ENCODE measurements around the gene NUDC.

Gene NUDC

DNA sequence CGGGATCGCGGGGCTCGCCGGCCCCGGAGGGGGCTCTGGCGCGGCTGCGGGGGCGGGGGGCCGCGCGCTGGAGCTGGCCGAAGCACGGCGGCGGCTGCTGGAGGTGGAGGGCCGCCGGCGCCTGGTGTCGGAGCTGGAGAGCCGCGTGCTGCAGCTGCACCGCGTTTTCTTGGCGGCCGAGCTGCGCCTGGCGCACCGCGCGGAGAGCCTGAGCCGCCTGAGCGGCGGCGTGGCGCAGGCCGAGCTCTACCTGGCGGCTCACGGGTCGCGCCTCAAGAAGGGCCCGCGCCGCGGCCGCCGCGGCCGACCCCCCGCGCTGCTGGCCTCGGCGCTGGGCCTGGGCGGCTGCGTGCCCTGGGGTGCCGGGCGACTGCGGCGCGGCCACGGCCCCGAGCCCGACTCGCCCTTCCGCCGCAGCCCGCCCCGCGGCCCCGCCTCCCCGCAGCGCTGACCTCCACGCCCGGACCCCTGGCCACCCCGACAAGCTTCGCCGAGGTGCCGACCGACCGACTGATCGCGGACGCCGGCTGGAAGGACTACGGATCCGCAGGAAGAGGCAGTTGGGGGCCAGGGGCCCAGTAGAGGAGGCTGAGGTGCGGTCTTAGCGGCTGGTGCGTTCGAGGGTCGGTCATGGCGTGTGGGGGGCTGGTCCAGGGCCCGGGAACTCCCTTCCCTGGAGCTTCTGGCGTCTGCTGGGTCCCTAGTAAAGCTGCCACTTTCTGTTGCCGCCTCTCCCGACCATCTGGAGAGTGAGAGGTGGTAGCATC, 72.7 kb downstream of the NUDC start:
- no peaks in the 10 kb centered on the region for H3K4me1 ChIP-seq
- no peaks in the 10 kb centered on the region for H3K27me3 ChIP-seq (ENCODE audit: control insufficient read depth, insufficient read depth, low read length)
- no peaks in the 10 kb centered on the region for H3K36me3 ChIP-seq (ENCODE audit: control insufficient read depth, insufficient read depth, low read length)
- H2AFZ ChIP-seq: peak overlapping the region; percentile 34
- H3K4me3 ChIP-seq (ENCODE audit: low read depth, low read length): peak overlapping the region; percentile 76
- H3K27ac ChIP-seq: peak overlapping the region; percentile 49
- H3K9me3 ChIP-seq (ENCODE audit: control insufficient read depth, low read length): no peaks in the 10 kb centered on the region
- TF ChIP-seq, protein P1, sequence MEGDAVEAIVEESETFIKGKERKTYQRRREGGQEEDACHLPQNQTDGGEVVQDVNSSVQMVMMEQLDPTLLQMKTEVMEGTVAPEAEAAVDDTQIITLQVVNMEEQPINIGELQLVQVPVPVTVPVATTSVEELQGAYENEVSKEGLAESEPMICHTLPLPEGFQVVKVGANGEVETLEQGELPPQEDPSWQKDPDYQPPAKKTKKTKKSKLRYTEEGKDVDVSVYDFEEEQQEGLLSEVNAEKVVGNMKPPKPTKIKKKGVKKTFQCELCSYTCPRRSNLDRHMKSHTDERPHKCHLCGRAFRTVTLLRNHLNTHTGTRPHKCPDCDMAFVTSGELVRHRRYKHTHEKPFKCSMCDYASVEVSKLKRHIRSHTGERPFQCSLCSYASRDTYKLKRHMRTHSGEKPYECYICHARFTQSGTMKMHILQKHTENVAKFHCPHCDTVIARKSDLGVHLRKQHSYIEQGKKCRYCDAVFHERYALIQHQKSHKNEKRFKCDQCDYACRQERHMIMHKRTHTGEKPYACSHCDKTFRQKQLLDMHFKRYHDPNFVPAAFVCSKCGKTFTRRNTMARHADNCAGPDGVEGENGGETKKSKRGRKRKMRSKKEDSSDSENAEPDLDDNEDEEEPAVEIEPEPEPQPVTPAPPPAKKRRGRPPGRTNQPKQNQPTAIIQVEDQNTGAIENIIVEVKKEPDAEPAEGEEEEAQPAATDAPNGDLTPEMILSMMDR (IDR thresholded peaks at IDR 0.05): no peak
- no peak overlapping the region for H3K9ac ChIP-seq
- H3K79me2 ChIP-seq: no peaks in the 10 kb centered on the region
- peak overlapping the region; percentile 91 for H3K4me2 ChIP-seq (ENCODE audit: low read length)

DNA sequence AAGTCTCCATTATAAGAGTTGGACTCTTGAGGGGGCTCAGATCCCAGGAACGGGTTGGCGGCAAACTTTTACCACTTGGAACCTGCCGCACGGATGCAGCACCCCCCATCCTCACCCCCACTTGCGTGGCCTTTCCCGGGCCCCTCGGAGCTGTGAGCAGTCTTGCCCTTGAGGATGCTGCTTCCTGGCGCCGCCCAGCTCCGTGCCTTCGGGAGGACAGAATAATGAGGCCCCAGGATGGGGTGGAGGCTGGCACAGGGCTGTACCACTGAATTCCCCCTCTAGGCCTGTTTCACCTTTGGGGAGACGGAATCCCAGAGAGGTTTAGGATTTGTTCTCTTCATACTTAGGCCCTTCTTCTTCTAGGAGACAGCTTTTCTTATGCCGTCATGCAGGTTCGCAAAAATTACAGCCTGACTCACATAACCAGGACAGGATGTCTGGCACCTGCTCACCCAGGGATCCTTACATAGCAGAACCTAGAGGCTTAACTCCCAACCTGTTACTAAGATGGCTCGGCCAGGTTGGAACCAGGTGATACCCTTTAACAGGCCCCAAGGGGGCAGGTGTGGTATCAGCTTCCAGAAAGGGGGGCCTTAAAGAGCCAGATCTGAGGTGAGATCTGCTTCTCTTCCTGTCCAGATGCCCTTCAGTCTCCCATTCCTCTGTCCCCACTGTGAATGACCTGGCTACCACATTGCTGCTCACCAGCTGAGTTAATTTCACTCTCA, 73.4 kb downstream of the NUDC start:
- TF ChIP-seq, protein P1 (IDR thresholded peaks at IDR 0.05): no peak
- peak overlapping the region; percentile 49 for H3K27ac ChIP-seq
- H3K79me2 ChIP-seq: no peaks in the 10 kb centered on the region
- H2AFZ ChIP-seq: peak overlapping the region; percentile 34
- peak overlapping the region; percentile 63 for H3K4me3 ChIP-seq (ENCODE audit: low read depth, low read length)
- no peaks in the 10 kb centered on the region for H3K36me3 ChIP-seq (ENCODE audit: control insufficient read depth, insufficient read depth, low read length)
- no peaks in the 10 kb centered on the region for H3K4me1 ChIP-seq
- H3K9ac ChIP-seq: no peak overlapping the region
- peak overlapping the region; percentile 86 for H3K4me2 ChIP-seq (ENCODE audit: low read length)
- no peaks in the 10 kb centered on the region for H3K27me3 ChIP-seq (ENCODE audit: control insufficient read depth, insufficient read depth, low read length)
- H3K9me3 ChIP-seq (ENCODE audit: control insufficient read depth, low read length): no peaks in the 10 kb centered on the region

DNA sequence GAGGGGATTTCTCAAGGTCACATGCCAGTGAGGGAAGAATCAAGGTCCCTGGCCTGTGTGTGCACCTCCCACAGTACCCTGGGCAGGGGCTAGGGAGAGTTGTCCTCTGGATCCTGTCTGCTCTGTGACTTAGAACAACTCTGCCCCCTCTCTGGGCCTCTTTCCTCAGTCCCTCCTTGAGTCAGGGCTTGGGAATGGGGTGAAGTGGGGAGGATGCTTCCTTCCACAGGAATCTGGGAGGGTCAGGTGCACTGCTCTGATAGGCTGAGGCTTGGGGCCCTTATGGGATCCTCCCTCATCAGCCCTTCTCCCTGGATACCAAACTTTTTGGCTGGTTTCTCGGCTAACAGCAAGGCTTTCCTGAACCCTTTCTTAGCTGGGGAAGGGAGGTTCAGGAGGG, 74.5 kb downstream of the NUDC start:
- Histone ChIP-seq H3K27ac (no peak overlapping the region), H3K36me3 (ENCODE audit: control insufficient read depth, insufficient read depth, low read length) (no peaks in the 10 kb centered on the region), H3K4me2 (ENCODE audit: low read length) (peak overlapping the region; percentile 38), H3K9me3 (ENCODE audit: control insufficient read depth, low read length) (no peaks in the 10 kb centered on the region), H2AFZ (no peak overlapping the region), H3K9ac (no peak overlapping the region), H3K4me1 (no peaks in the 10 kb centered on the region), H3K27me3 (ENCODE audit: control insufficient read depth, insufficient read depth, low read length) (no peaks in the 10 kb centered on the region), H3K4me3 (ENCODE audit: low read depth, low read length) (no peak overlapping the region), H3K79me2 (no peaks in the 10 kb centered on the region)
- TF ChIP-seq, protein P1 (IDR thresholded peaks at IDR 0.05): no peak
